ENCODE data around the gene MED7. TPM values are rescaled to one million over a fixed set of nuclear protein-coding genes. Genes with fewer than 3 reads are reported as not detected.

Gene MED7
- total and polyA plus RNA-seq, 2 of the 13 experiments (the other 11 are each of a cell fraction or from before 2014, with no cell fraction given) = 9.2 to 9.4 TPM

DNA sequence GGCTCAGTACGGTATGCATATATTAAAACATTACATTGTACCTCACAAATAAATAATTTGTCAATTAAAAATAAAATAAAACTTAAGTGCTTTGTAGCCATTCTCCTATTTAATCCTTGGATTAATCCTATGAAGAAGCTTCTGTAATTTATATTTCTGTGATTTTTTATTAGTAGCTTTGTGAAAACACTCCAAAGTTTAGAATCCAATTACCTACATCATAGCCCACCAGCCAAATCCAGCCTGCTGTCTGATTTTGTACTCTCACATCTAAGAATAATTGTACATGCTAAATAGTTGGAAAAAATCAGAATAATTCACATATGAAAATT is 10.4 kb downstream of the MED7 start:
- no TSS peak for BruUV-seq (replicated peaks)
- WGBS (ENCODE audit: low lambda C conversion rate) = 7% methylated on average over 1 of the region's 1 CpG
- H3K4me2 ChIP-seq (ENCODE audit: low read depth, low read length) = no peak overlapping the region

More for the DNA sequence above, 10.4 kb downstream of the MED7 start:
- intact Hi-C loops (cut with micrococcal nuclease; ENCODE audit: unreplicated experiment) = loop anchor here (1.0 to 10.0 kb wide), 5 partner anchors 195 to 1517 kb away; no protein-coding TSS in a partner anchor
- Histone ChIP-seq H2AFZ (ENCODE audit: low read length) (no peak overlapping the region), H3K9ac (ENCODE audit: insufficient read depth, low read depth, low read length) (no peak overlapping the region), H3K36me3 (replicated peaks in 1 of 2; ENCODE audit: control insufficient read depth in 1 of 2, insufficient read depth in 2 of 2, low read length in 2 of 2) (no peaks in the 10 kb centered on the region), H3K4me1 (ENCODE audit: insufficient read depth, low read length) (peaks cover 24% of the 10 kb centered on the region; the same call in 1 of the 2 replicates), H4K20me1 (ENCODE audit: insufficient read depth, low read length) (no peaks in the 10 kb centered on the region), H3K27me3 (ENCODE audit: control insufficient read depth in 1 of 2, insufficient read depth in 2 of 2, low read length in 2 of 2) (no peaks in the 10 kb centered on the region), H3K27ac (ENCODE audit: extremely low read length, insufficient read depth, low read length) (no peak overlapping the region), H3K79me2 (ENCODE audit: insufficient read depth, low read length) (no peaks in the 10 kb centered on the region), H3K9me3 (ENCODE audit: low read length) (no peaks in the 10 kb centered on the region), H3K4me3 (replicated peaks in 1 of 3; ENCODE audit: insufficient read depth in 1 of 3, low read depth in 2 of 3, low read length in 3 of 3) (no peak overlapping the region)
- in situ Hi-C loops (cut with HindIII; ENCODE audit: extremely low pct_ligation_motif_present, low pct_unique_long_range_greater_than_20kb) = loop anchor here (25.0 kb wide), 3 partner anchors 295 to 1195 kb away; no protein-coding TSS in a partner anchor
- DNase-seq (ENCODE audit: low spot score) (no peak), ATAC-seq (no peak), FAIRE-seq (no peak)
- TF ChIP-seq ZFP1 (CRISPR knock-in tag; IDR thresholded peaks at IDR 0.05) = no peak
- TF ChIP-seq, protein P1, sequence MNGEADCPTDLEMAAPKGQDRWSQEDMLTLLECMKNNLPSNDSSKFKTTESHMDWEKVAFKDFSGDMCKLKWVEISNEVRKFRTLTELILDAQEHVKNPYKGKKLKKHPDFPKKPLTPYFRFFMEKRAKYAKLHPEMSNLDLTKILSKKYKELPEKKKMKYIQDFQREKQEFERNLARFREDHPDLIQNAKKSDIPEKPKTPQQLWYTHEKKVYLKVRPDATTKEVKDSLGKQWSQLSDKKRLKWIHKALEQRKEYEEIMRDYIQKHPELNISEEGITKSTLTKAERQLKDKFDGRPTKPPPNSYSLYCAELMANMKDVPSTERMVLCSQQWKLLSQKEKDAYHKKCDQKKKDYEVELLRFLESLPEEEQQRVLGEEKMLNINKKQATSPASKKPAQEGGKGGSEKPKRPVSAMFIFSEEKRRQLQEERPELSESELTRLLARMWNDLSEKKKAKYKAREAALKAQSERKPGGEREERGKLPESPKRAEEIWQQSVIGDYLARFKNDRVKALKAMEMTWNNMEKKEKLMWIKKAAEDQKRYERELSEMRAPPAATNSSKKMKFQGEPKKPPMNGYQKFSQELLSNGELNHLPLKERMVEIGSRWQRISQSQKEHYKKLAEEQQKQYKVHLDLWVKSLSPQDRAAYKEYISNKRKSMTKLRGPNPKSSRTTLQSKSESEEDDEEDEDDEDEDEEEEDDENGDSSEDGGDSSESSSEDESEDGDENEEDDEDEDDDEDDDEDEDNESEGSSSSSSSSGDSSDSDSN (CRISPR knock-in tag; IDR thresholded peaks at IDR 0.05) = no peak
- TF ChIP-seq SNAI1 (CRISPR knock-in tag; IDR thresholded peaks at IDR 0.05; ENCODE audit: borderline replicate concordance) = no peak
- TF ChIP-seq PLRG1 (conservative IDR thresholded peaks at IDR 0.05) = no peak
- TF ChIP-seq ISX (CRISPR knock-in tag; conservative IDR thresholded peaks at IDR 0.05) = no peak
- no peak for TF ChIP-seq SPEN (CRISPR knock-in tag; IDR thresholded peaks at IDR 0.05; ENCODE audit: low read depth)
- TF ChIP-seq TOE1 (CRISPR knock-in tag; IDR thresholded peaks at IDR 0.05) = no peak
- no peak for TF ChIP-seq ETV5 (CRISPR knock-in tag; IDR thresholded peaks at IDR 0.05; ENCODE audit: borderline replicate concordance)
- no peak for TF ChIP-seq ZNF264 (CRISPR knock-in tag; IDR thresholded peaks at IDR 0.05)
- TF ChIP-seq ZNF460 (CRISPR knock-in tag; IDR thresholded peaks at IDR 0.05; ENCODE audit: borderline replicate concordance) = no peak
- TF ChIP-seq SRSF1 (optimal IDR thresholded peaks at IDR 0.05; ENCODE audit: low read depth, low read length) = no peak
- no peak for TF ChIP-seq PHF8 (CRISPR knock-in tag; IDR thresholded peaks at IDR 0.05)
- TF ChIP-seq, protein P2, sequence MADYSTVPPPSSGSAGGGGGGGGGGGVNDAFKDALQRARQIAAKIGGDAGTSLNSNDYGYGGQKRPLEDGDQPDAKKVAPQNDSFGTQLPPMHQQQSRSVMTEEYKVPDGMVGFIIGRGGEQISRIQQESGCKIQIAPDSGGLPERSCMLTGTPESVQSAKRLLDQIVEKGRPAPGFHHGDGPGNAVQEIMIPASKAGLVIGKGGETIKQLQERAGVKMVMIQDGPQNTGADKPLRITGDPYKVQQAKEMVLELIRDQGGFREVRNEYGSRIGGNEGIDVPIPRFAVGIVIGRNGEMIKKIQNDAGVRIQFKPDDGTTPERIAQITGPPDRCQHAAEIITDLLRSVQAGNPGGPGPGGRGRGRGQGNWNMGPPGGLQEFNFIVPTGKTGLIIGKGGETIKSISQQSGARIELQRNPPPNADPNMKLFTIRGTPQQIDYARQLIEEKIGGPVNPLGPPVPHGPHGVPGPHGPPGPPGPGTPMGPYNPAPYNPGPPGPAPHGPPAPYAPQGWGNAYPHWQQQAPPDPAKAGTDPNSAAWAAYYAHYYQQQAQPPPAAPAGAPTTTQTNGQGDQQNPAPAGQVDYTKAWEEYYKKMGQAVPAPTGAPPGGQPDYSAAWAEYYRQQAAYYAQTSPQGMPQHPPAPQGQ (CRISPR knock-in tag; IDR thresholded peaks at IDR 0.05; ENCODE audit: borderline replicate concordance) = no peak
- ChIA-PET POLR2A (interaction anchor here (2.5 kb wide), 1 partner anchor 10 kb away, joined by 10 read pairs; the partner anchor contains the start of gene MED7), CTCF (ENCODE audit: low intra/inter-chr PET ratio, low total read pairs) (interaction anchor here (0.8 to 1.1 kb wide), 2 partner anchors 295 to 316 kb away, joined by 3 read pairs; no protein-coding TSS in a partner anchor)
